ENCODE data around the gene AVEN.

DNA sequence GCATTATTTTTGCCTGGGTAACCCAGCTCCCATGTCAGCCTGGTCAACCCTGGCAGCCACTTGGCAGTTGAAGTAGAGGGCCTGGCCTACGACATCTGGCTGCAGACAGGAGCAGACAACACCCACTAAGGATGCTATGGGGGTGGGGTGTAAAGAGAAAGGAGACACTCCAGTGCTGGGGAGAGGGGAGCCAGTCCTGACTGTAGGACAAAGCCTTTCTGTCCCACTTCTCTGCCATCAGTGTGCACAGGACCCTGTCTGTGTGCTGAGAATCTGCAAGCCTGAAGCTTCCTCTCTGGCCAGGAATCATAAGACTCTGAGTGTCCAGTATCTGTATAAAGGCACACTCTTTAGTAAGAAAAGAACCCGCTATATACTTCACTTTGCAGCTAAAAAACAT lies 167.0 kb downstream of the AVEN start:
- TF ChIP-seq, protein P1, sequence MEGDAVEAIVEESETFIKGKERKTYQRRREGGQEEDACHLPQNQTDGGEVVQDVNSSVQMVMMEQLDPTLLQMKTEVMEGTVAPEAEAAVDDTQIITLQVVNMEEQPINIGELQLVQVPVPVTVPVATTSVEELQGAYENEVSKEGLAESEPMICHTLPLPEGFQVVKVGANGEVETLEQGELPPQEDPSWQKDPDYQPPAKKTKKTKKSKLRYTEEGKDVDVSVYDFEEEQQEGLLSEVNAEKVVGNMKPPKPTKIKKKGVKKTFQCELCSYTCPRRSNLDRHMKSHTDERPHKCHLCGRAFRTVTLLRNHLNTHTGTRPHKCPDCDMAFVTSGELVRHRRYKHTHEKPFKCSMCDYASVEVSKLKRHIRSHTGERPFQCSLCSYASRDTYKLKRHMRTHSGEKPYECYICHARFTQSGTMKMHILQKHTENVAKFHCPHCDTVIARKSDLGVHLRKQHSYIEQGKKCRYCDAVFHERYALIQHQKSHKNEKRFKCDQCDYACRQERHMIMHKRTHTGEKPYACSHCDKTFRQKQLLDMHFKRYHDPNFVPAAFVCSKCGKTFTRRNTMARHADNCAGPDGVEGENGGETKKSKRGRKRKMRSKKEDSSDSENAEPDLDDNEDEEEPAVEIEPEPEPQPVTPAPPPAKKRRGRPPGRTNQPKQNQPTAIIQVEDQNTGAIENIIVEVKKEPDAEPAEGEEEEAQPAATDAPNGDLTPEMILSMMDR (IDR thresholded peaks at IDR 0.05) = no peak
- TF ChIP-seq POLR2A (IDR thresholded peaks at IDR 0.05) = no peak
